ENCODE results near the gene OAT. TPM values are rescaled to one million over a fixed set of nuclear protein-coding genes. Genes with fewer than 3 reads are reported as not detected.

The OAT gene
- total and polyA plus RNA-seq, 2 donors (not counting 3 experiments of a cell fraction or from before 2014, with no cell fraction given) = 69.9 to 90.8 TPM

GRCh38 chr10:124450783-124451057 lies 32.0 kb upstream of the OAT start:
- Histone ChIP-seq H3K4me1 (ENCODE audit: control insufficient read depth, extremely low read depth, insufficient read depth, low read length) (peaks cover 2% of the 10 kb centered on the region), H2AFZ (ENCODE audit: low read depth, low read length) (no peak overlapping the region), H3K9me1 (replicated peaks; ENCODE audit: control insufficient read depth, extremely low read depth, insufficient read depth, low read length) (no peaks in the 10 kb centered on the region), H3K36me3 (ENCODE audit: control insufficient read depth in 2 of 2, extremely low read depth in 1 of 2, insufficient read depth in 2 of 2, low read length in 2 of 2) (no peaks in the 10 kb centered on the region), H3K9ac (replicated peaks; ENCODE audit: extremely low read depth, insufficient read depth, low read length) (no peak overlapping the region), H4K20me1 (replicated peaks; ENCODE audit: control insufficient read depth, extremely low read depth, insufficient read depth, low read length) (no peaks in the 10 kb centered on the region), H3K27ac (ENCODE audit: insufficient read depth, low read depth, low read length) (no peak overlapping the region), H3K9me3 (replicated peaks; ENCODE audit: control insufficient read depth, insufficient read depth, low read length) (no peaks in the 10 kb centered on the region), H3K4me3 (replicated peaks in 1 of 3; ENCODE audit: insufficient read depth in 1 of 3, low read depth in 1 of 3, low read length in 3 of 3) (no peak overlapping the region), H3K4me2 (ENCODE audit: insufficient read depth, low read length) (no peak overlapping the region), H3K79me2 (ENCODE audit: control insufficient read depth, insufficient read depth, low read length) (no peaks in the 10 kb centered on the region), H3K27me3 (ENCODE audit: control insufficient read depth in 2 of 2, insufficient read depth in 2 of 2, low read length in 2 of 2) (peaks cover 75 to 86% of the 10 kb centered on the region in 2 experiments)
- intact Hi-C loops (cut with micrococcal nuclease) = no loop called here
- dilution Hi-C loops (cut with MboI; ENCODE audit: extremely low pct_ligation_motif_present, low sequenced_read_pairs) = no loop called here
- no TSS peak for BruUV-seq (replicated peaks)
- ChIA-PET POLR2A (no interaction called here), CTCF (interaction anchor here (1.0 kb wide), 1 partner anchor 47 kb away, joined by 3 read pairs; no protein-coding TSS in a partner anchor)
- no peak for FAIRE-seq
- no peak for TF ChIP-seq POLR2A (IDR thresholded peaks at IDR 0.05; ENCODE audit: low read depth, low read length)
- no peak for DNase-seq (ENCODE audit: low read depth, low spot score)

GRCh38 chr10:124450012-124450782 lies 31.5 kb upstream of the OAT start, which contains the start of gene NKX1-2:
NKX1-2 (minus strand) TSS chr10:124450035; CDS start chr10:124449943, 92 bp downstream.
- Histone ChIP-seq H3K9ac (replicated peaks; ENCODE audit: extremely low read depth, insufficient read depth, low read length) (no peak within 1 kb of the TSS), H2AFZ (ENCODE audit: low read depth, low read length) (no peak within 1 kb of the TSS), H3K4me3 (replicated peaks in 1 of 3; ENCODE audit: insufficient read depth in 1 of 3, low read depth in 1 of 3, low read length in 3 of 3) (no peak within 1 kb of the TSS), H3K4me2 (ENCODE audit: insufficient read depth, low read length) (no peak within 1 kb of the TSS), H3K27me3 (ENCODE audit: control insufficient read depth in 2 of 2, insufficient read depth in 2 of 2, low read length in 2 of 2) (peaks cover 75 to 90% of the 10 kb centered on the region in 2 experiments), H4K20me1 (replicated peaks; ENCODE audit: control insufficient read depth, extremely low read depth, insufficient read depth, low read length) (no peaks in the 10 kb centered on the region), H3K79me2 (ENCODE audit: control insufficient read depth, insufficient read depth, low read length) (no peaks in the 10 kb centered on the region), H3K36me3 (ENCODE audit: control insufficient read depth in 2 of 2, extremely low read depth in 1 of 2, insufficient read depth in 2 of 2, low read length in 2 of 2) (no peaks in the 10 kb centered on the region), H3K27ac (ENCODE audit: insufficient read depth, low read depth, low read length) (no peak within 1 kb of the TSS), H3K9me1 (replicated peaks; ENCODE audit: control insufficient read depth, extremely low read depth, insufficient read depth, low read length) (no peaks in the 10 kb centered on the region), H3K9me3 (replicated peaks; ENCODE audit: control insufficient read depth, insufficient read depth, low read length) (no peaks in the 10 kb centered on the region), H3K4me1 (ENCODE audit: control insufficient read depth, extremely low read depth, insufficient read depth, low read length) (peaks cover 2% of the 10 kb centered on the region)
- no TSS peak for BruUV-seq (replicated peaks)
- no peak for TF ChIP-seq POLR2AphosphoS5 (IDR thresholded peaks at IDR 0.05; ENCODE audit: insufficient read depth, low read depth, low read length)
- TF ChIP-seq GATA2 (IDR thresholded peaks at IDR 0.05; ENCODE audit: insufficient read depth, insufficient read length, low read depth, low read length) = no peak
- TF ChIP-seq MAX (IDR thresholded peaks at IDR 0.05; ENCODE audit: insufficient read depth, insufficient read length) = no peak
- no peak for TF ChIP-seq POLR2A (IDR thresholded peaks at IDR 0.05; ENCODE audit: low read depth, low read length)
- no peak for TF ChIP-seq FOS (IDR thresholded peaks at IDR 0.05; ENCODE audit: borderline replicate concordance, insufficient read depth, low read length)
- no peak for TF ChIP-seq EZH2 (IDR thresholded peaks at IDR 0.05; ENCODE audit: borderline replicate concordance, low read depth, low read length, severe bottlenecking)
- no peak for TF ChIP-seq MYC (IDR thresholded peaks at IDR 0.05; ENCODE audit: low read depth, low read length)
- TF ChIP-seq CTCF (IDR thresholded peaks at IDR 0.05; ENCODE audit: extremely low read depth in 1 of 2, insufficient read depth in 1 of 2, low read depth in 1 of 2, low read length in 2 of 2) = no peak
- TF ChIP-seq JUN (IDR thresholded peaks at IDR 0.05; ENCODE audit: borderline replicate concordance, insufficient read depth, insufficient read length, low read depth) = no peak
- intact Hi-C loops (cut with micrococcal nuclease) (no loop called here), dilution Hi-C loops (cut with MboI; ENCODE audit: extremely low pct_ligation_motif_present, low sequenced_read_pairs) (no loop called here)
- DNase-seq (ENCODE audit: low read depth, low spot score) = no peak
- no peak for FAIRE-seq
- ChIA-PET CTCF (interaction anchor here (1.0 kb wide), 1 partner anchor 47 kb away, joined by 3 read pairs; no protein-coding TSS in a partner anchor), POLR2A (no interaction called here)
